Measurements from ENCODE around the gene STRN3.
A peak's percentile ranks its signal among the peaks of the same experiment; 100 is the strongest.

Gene STRN3

DNA sequence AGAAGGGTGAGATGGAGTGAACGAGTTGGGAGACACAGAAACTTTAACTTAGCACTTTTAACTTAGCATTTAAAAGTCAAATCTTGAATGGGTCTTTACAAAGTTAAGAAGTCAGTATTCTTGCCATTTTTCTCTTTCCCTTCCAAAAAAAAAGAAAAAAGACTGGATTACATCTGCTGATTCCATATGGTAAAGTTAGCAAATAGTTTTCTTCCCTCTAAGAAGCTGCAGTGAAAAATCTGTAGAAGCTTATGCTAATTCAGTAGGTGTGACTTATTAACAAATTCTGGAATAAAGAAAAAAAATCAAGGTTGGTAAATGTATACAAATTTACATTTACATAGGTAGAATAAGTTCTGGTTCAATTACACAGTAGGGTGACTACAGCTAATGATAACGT, 100.9 kb downstream of the STRN3 start:
- DNase-seq (ENCODE audit: low read depth): no peak
- no peak overlapping the region for H3K4me3 ChIP-seq (ENCODE audit: low read depth, low read length)
- TF ChIP-seq, protein P1, sequence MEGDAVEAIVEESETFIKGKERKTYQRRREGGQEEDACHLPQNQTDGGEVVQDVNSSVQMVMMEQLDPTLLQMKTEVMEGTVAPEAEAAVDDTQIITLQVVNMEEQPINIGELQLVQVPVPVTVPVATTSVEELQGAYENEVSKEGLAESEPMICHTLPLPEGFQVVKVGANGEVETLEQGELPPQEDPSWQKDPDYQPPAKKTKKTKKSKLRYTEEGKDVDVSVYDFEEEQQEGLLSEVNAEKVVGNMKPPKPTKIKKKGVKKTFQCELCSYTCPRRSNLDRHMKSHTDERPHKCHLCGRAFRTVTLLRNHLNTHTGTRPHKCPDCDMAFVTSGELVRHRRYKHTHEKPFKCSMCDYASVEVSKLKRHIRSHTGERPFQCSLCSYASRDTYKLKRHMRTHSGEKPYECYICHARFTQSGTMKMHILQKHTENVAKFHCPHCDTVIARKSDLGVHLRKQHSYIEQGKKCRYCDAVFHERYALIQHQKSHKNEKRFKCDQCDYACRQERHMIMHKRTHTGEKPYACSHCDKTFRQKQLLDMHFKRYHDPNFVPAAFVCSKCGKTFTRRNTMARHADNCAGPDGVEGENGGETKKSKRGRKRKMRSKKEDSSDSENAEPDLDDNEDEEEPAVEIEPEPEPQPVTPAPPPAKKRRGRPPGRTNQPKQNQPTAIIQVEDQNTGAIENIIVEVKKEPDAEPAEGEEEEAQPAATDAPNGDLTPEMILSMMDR (IDR thresholded peaks at IDR 0.05; ENCODE audit: control insufficient read depth, extremely low read depth, insufficient read depth): no peak

DNA sequence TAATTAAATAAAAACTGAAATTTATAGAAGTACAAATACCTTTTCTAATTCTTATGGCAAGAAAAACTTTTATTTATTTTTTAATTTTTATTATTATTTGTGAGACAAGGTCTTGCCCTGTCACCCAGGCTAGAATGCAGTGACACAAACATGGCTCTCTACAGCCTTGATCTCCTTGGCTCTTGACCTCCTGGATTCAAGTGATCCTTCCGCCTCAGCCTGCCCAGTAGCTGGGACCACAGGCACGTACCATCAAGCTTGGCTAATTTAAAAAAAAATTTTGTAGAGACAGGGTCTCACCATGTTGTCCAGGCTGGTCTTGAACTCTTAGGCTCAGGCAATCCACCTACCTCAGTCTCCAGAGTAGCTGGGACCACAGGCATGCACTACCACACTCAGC, 104.4 kb downstream of the STRN3 start:
- DNase-seq (ENCODE audit: low read depth): no peak
- no peak overlapping the region for H3K4me3 ChIP-seq (ENCODE audit: low read depth, low read length)
- TF ChIP-seq, protein P1 (IDR thresholded peaks at IDR 0.05; ENCODE audit: control insufficient read depth, extremely low read depth, insufficient read depth): no peak

DNA sequence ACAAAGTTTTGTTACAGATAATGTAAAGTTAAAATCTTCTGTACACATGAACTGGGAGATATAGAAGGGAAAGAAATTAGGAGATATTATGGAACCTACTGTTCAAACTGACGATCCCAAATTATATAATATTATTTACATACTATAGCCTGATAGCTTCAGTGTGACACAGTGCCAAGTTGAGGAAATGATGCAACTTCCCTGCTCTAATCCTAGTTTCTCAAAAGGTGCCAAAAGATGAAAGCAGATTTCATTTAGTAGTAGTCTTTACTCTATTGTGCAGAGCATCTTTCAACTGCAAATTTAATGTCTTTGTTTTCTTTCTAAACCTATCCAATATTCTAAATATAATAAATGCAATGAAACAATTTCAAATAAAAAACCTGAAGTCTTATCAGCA, 104.9 kb downstream of the STRN3 start:
- DNase-seq (ENCODE audit: low read depth): peak; percentile 73
- TF ChIP-seq, protein P1 (IDR thresholded peaks at IDR 0.05; ENCODE audit: control insufficient read depth, extremely low read depth, insufficient read depth): no peak
- H3K4me3 ChIP-seq (ENCODE audit: low read depth, low read length): no peak overlapping the region

DNA sequence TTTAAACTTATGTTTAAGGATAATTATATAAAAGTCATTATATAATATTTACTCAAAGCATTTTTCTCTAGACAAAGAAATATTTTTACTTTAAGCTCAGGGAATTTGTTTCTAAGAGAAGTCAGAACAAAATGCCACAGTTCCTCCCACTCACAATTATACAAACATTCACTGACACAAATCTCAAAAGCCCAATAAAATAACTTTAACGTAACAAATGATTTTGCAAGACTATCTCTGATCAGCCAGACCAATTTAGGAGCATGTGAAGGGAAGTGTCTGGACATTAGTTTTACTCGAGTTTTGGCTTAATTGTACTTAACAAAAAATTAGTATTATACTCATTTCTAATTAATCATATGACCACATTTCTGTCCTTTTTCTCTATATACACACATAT, 110.6 kb downstream of the STRN3 start:
- TF ChIP-seq, protein P1 (IDR thresholded peaks at IDR 0.05; ENCODE audit: control insufficient read depth, extremely low read depth, insufficient read depth): no peak
- DNase-seq (ENCODE audit: low read depth): no peak

DNA sequence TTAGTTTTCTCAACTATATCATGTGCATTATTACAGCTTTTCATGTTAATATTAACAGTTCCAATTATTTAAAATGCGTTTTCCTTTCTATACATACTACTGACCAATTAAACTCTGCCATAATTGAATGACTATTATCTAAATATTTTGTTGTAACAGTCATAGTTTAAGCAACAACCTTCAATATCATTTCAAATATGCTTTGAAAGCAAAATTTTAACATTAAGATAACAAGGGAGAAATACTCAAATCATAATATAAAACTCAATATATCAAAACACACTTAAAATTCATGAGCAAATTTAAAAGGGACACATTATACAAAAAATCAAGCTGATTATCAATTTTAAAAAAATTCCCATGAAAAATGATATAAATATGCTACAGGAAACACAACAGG, 111.4 kb downstream of the STRN3 start:
- no peak overlapping the region for H3K4me3 ChIP-seq (ENCODE audit: low read depth, low read length)
- TF ChIP-seq, protein P1 (IDR thresholded peaks at IDR 0.05; ENCODE audit: control insufficient read depth, extremely low read depth, insufficient read depth): no peak
- DNase-seq (ENCODE audit: low read depth): no peak

More for the DNA sequence above, 110.6 kb downstream of the STRN3 start:
- no peak overlapping the region for H3K4me3 ChIP-seq (ENCODE audit: low read depth, low read length)

DNA sequence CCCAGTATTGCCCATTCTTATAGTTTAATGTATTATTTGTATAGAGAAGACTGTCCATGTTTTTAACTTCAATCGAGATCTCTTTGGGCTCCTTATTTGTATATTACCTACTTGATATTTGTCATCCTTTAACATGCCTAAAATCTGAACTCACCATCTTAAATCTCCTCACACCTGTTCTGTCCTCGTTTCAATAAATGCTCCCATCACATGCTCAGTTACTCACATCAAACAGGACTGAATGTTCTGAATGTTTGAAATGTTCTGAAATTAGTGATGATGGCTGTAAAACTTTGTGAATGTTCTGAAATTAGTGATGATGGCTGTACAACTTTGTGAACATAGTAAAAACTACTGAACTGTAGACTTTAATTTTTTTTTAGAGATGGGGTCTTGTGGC, 117.4 kb downstream of the STRN3 start:
- TF ChIP-seq, protein P1 (IDR thresholded peaks at IDR 0.05; ENCODE audit: control insufficient read depth, extremely low read depth, insufficient read depth): no peak
- no peak for DNase-seq (ENCODE audit: low read depth)

DNA sequence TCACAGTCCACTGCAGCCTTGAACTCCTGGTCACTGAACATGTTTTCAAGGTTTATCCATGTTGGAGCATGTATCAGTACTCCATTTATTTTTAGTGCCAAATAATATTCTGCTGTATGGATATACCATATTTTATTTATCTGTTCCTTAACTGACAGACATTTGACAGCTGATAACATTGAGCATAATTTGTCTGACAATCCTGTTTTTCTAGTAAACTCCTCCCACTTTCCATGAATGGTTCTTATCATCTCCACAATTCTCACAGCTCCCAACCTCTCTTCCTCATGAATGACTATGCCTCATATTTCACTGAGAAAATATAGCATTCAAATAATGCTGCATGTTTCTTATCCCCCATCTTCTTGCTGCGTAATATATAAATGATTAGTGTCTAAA, 118.5 kb downstream of the STRN3 start:
- no peak overlapping the region for H3K4me3 ChIP-seq (ENCODE audit: low read depth, low read length)
- DNase-seq (ENCODE audit: low read depth): no peak
- TF ChIP-seq, protein P1 (IDR thresholded peaks at IDR 0.05; ENCODE audit: control insufficient read depth, extremely low read depth, insufficient read depth): no peak

More for the DNA sequence above, 117.4 kb downstream of the STRN3 start:
- no peak overlapping the region for H3K4me3 ChIP-seq (ENCODE audit: low read depth, low read length)
